SK-N-SH treated with all-trans-retinoic acid at 6 μM for 48 hours (cell line): ENCODE data around the gene PIK3CD.

ENCODE experiments used
- OSR1 ChIP-seq: fragments of 250-450 bp; sonication (Bioruptor Pico); IDR thresholded peaks from 2 replicates; pipeline ENCODE4 v1.8.0; 2022; ENCODE audit warnings: moderate library complexity, mild to moderate bottlenecking, inconsistent platforms
- PATZ1 ChIP-seq: fragments of 250-450 bp; sonication (Bioruptor Pico); IDR thresholded peaks from 2 replicates; pipeline ENCODE4 v1.8.0; 2020; ENCODE audit warnings: mild to moderate bottlenecking, moderate library complexity, borderline replicate concordance
- ZFP3 ChIP-seq: fragments of 250-450 bp; sonication (Bioruptor Pico); IDR thresholded peaks from 2 replicates; pipeline ENCODE4 v1.5.0; 2020; ENCODE audit warnings: mild to moderate bottlenecking, moderate library complexity
- ZNF70 ChIP-seq: fragments of 450-650 bp; formaldehyde crosslinking; IDR thresholded peaks from 2 replicates; pipeline ENCODE4 v1.5.0; 2020; ENCODE audit warnings: mild to moderate bottlenecking, moderate library complexity

GRCh38 chr1:9646037-9646436, 5.5 kb upstream of the PIK3CD start:
- TF ChIP-seq PATZ1 (CRISPR knock-in tag) (no peak), ZNF70 (no peak), ZFP3 (no peak), OSR1 (CRISPR knock-in tag) (no peak)
